Stimulated activated CD4-positive, alpha-beta T cell treated with anti-CD3 and anti-CD28 coated beads, Interleukin-4, amount 100 ng/mL, for 4 hours (primary cell): ENCODE data around the gene LZTS2.

Experiments
- DNase-seq, 2 experiments: peaks; one replicate each; pipeline ENCODE4 v3.0.0-alpha.2; 2020

The LZTS2 gene

DNA sequence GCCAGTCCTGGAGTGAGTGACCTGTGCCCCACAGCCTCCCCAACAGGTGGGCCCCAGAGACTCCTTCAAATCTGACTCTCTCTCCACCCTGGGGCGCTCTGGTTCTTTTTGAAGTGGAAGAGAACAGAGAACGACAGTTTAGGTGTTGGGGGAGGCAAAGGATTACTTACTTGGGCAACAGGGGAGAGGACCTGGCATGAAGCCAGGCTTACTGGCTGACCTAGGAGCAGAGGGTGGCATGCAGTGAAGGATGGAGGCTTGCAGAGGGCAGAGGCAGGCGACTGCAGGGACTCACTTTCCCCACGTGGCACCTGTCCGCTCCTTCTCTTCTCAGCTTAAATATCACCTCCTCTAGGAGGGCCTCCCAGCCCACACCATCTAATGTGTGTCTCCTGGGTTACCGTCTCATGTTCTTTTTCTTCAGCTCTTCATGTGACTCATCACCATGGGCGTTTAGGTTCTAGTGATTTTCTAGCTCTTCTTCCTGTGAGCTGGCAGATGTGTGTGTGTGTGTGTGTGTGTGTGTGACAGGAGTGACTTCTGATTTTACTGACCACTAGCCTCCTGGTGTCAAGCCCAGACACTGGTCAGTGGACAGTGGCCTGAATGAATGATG lies 15.5 kb downstream of the LZTS2 start:
- DNase-seq, result peak in 1 of 2 experiments; percentile 7

DNA sequence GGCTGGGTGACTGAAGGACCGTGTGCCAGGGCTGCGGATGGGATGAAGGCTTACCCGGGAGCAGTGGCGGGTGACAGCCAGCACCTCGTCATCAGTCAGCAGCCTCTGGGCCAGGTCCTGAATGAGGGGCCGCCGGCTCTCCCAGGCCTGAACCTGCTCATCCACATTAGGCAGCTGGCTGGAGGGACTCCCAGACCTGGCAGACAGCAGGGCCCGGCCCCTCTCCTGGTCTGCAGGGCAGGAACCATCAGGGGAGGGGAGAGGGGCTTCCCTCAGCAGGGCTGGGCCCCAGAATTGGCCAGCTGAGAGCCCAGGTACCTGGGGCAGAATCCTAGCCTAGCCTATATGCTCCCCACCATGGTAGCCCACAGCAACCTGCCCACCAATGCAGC lies 16.0 kb downstream of the LZTS2 start:
- DNase-seq, result no peak

- DNase-seq, result no peak
Observed at GRCh38 chr10:101016814-101017213, 17.2 kb downstream of the LZTS2 start.

DNA sequence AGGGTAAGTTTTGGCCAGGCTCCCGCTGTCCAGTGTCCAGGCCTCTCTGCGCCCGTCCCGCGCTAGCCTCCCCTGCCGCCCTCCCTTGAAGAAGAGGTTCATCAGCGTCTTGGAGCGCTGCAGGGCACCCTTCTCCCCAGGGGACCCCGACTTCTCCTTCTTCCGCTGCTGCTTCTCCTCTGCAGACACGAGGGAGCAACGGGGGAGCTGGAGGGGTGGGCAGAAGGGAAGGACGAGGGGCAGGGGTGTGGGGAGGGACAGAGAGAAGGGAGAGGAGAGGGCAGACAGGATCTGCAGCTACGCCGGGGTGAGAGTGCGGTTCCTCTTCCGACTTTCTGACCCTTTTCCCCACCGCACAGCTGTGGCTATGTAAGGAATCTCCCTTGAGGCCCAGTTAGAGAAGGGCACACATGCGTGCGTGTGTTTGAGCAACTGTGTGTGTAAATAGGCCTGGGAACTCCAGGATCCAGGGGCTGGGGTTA lies 18.6 kb downstream of the LZTS2 start:
- no peak for DNase-seq

DNA sequence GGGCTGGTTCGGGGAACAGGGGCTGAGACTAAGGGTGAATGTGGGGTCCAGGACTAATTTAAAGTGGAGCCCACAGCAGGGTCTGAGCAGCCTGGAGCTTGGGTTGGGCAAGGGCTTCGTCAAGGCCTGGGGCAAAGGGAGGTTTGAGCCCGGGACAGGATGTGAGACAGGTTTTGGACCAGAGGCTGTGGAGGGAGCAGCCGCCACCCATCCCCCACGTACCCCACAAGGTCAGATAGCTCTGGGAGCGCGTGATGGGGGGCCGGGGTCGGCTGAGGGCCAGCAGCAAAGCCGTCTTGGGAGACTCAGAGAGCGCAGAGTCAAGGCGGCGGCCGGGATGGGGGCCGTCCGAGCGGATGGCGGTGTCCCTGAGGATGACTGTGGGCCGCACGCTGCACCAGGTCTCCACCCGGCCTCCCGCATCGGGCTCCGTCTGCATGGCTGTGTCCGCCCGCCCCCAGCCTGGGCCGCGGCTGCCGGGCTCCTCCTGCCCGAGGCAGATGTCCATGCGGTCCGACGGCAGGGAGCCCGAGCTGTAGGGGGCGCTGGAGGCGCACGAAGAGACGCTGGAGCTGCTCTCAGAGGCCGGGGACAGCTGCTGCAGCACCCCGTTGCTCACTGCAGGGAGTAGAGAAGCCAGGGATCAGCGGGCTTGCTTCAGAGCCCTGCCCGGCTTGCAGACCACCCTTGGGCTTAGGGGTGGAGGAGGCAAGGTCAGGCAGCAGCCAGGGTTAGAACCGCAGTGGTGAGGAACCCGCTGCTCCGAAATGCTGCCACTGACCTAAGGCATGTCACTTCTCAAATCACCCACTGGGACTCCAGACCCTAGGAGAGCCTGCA lies 19.2 kb downstream of the LZTS2 start:
- DNase-seq, result peak; percentile 63 to 70

DNA sequence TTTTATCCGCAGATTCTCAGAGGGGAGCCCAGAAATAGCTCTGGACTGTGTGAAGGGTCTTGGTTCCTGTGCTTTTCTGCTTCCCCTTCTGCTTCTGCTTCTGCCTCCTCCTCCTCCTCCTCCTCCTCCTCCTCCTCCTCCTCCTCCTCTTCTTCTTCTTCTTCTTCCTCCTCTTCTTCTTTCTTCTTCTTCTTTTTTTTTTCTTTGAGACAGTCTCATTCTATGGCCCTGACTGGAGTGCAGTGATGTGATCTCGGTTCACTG lies 19.8 kb downstream of the LZTS2 start:
- no peak for DNase-seq

DNA sequence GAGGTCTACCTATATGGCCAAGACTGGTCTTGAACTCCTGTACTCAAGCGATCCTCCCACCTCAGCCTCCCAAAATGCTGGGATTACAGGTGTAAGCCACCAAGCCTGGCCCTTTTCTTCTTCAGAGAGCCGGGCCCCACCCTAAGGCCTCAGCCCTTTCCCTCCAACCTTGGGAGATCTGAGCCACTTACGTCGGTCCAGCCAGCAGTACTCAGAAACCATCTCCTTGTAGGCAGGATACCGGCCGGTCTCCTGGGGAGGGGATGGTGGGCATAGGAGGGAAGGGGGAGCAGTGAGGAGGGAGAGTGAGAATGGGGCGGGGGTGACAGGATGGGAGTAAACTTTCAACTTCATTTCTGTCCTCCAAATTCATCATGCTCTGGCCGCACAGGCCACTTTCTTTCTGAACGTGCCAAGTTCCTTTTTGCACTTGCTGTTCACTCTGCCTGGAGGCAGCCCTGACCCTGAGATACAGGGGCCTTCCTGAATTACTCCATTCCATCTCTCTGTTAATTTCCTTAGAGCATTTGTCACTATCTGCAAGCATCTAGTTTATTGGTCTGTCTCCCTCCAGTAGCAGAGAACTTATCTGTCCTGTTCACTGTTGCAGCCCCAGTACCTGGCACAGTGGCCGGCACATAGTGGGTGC lies 20.9 kb downstream of the LZTS2 start:
- no peak for DNase-seq

- DNase-seq, result no peak
Observed at GRCh38 chr10:101021239-101021638, 21.6 kb downstream of the LZTS2 start.

- DNase-seq, result no peak
Observed at GRCh38 chr10:101021692-101022251, 22.2 kb downstream of the LZTS2 start.

- no peak for DNase-seq
Observed at GRCh38 chr10:101022967-101023705, 23.5 kb downstream of the LZTS2 start.

- DNase-seq, result no peak
Observed at GRCh38 chr10:101027106-101027720, 27.6 kb downstream of the LZTS2 start.

- no peak for DNase-seq
Observed at GRCh38 chr10:101028446-101029337, 29.1 kb downstream of the LZTS2 start.

DNA sequence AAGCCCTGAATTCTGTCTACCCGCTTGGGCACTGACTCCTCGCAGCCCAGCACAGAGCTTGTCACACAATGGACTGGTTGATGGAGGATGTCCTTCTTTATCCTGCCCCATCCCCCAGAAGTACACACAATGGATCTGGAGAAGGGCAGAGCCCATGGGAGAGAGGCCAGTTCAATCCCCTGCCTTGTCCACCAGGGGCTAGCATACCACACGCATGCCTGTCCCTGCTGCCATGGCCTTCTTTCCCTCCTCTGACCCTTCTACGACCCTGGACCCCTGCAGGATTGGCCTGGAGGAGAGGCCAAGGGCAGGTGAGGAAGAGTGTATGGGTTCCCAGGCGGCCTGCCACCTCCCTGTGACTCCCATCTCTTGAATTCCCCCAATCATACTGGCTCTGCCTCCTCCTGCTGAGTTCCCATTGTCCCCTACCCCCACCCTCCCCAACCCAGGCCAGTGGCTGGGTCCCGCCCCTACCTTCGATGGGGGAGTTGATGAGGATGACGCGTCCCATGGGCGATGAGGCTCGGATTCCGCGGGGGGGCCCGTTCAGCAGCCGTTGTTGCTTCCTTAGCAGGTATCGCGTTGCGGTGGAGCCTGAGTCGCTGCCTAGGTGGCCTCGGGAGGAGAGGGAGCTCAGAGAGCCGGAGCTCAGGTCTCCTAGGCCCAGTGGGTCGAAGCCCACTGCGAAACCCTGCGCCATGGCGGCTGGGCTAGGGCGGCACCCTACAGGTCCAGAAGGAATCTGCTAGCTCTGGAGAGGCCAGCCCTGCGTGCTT lies 30.1 kb downstream of the LZTS2 start:
- no peak for DNase-seq

GRCh38 chr10:101030496-101031127 lies 31.0 kb downstream of the LZTS2 start:
- no peak for DNase-seq

DNA sequence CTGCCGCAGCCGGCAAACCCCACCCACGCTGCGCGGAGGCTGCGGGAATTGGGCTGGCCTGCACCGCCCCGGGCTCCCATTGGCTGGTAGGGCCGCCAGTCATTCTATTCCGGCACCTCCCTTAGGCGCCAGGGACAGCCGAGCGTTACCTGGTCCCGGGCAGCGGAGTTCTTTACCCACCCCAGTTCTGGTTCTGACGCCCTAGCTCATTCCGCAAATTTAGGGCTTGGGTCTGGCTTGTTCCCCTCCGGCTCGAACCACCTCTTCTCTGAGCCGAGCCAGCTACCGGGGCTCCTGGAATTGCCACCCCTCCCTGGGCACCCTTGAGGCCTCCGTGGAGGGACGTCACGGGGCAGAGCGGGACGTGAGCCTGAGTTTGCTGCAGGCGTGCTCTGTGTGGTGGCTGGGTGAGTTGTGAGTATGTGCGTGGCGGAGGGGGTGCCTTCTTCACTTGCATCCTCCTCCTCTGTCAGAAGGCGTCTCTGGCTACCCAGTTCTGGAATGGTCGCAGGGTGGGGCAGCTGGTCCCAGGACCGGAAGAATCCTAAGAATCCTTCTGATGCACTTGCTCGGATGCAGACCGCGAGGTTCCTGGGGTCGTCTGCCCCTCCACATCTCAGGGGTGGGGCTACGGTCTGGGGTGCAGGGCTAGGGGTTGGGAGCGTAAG lies 31.7 kb downstream of the LZTS2 start, which contains the start of the genes PDZD7 and SFXN3:
Gene PDZD7 (minus strand): TSS at position 2 of the 668 bp plus-strand sequence. CDS start 910 bp downstream, outside the sequence.
Gene SFXN3 (plus strand): TSS at position 107 of the 668 bp plus-strand sequence. CDS start 3,461 bp downstream, outside the sequence.
- peak; percentile 95 to 99 for DNase-seq

DNA sequence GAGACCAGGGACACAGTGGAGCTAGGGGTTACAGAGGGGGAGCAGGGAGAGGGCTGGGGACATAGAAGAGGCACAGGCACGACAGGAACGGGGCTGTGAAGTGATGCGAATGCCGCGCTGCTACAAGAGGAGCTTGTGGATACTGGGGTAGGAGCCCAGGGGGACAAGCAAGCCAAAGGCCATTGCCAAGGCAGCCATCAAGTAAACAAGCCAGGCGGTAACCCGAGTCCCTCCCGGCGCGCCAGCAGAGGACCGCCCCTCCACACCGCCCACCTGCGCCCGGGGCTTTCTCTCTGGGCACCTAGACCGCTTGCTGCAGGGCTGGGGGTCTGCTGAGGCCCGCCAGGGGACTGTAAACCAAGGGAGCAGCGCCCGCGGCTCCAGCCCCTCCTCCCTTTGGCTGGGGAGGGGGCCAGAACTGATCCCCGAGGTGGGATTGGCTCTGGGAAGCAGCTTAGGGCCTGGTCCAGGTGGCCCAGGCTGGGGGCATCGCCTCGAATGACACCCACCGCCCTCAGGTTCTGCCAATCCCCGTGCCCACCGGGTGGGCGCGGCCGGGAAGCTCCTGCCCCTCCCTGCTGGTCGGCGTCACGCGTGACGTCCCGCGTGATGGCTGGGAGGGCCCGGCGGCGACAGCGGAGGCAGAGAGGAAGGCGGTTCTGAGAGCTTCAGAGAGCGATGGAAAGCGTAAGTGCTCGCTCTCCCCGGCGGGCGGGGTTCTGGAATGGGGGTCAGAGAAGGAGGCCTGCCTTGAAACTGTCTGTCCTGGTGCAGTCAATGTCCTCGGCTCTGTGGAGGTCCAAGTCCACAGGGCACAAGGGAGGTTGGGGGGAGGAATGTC lies 32.4 kb downstream of the LZTS2 start:
- DNase-seq, result peak; percentile 65 to 77

GRCh38 chr10:101032637-101033224 lies 33.1 kb downstream of the LZTS2 start:
- peak; percentile 33 to 75 for DNase-seq

DNA sequence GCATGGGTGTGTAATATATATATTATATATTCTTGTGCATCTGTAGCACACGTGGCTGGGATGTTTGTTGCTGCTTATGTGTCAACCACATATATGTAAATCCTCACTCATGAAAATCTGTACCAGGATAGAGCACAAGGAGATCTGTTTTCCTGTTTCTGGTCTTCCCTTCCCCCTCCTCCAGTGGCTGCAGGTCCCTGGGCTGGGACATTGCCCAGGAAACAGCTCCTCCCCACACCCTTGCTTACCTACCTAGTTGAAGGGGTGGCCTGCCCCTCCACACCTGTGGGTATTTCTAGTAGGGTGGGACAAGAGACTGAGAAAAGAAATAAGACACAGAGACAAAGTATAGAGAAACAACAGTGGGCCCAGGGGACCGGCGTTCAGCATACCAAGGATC lies 33.7 kb downstream of the LZTS2 start:
- DNase-seq, result no peak
